Left ventricle myocardium inferior (tissue), 1 donor: ENCODE data around the gene FHIT. TPM values are rescaled to one million over a fixed set of nuclear protein-coding genes. Genes with fewer than 3 reads are reported as not detected.

Source experiments
- DNase-seq: peaks from one replicate; pipeline ENCODE4 v3.0.0-alpha.2; 2020
- H3K27ac ChIP-seq: fragments of 200-600 bp; replicated peaks from 2 replicates; pipeline ENCODE4 v1.8.0; 2021
- H3K27me3 ChIP-seq: fragments of 200-600 bp; 2 replicates; pipeline ENCODE4 v1.8.0; 2021; ENCODE audit warnings: low read depth
- H3K36me3 ChIP-seq: fragments of 200-600 bp; 2 replicates; pipeline ENCODE4 v1.8.0; 2021
- H3K4me1 ChIP-seq: fragments of 200-600 bp; 2 replicates; pipeline ENCODE4 v1.8.0; 2021
- H3K4me3 ChIP-seq: fragments of 200-600 bp; 2 replicates; pipeline ENCODE4 v1.8.0; 2021; ENCODE audit warnings: mild to moderate bottlenecking, moderate library complexity
- H3K9me3 ChIP-seq: fragments of 200-600 bp; replicated peaks from 2 replicates; pipeline ENCODE4 v1.8.0; 2021
- CTCF ChIP-seq: fragments of 200-600 bp; IDR thresholded peaks from 2 replicates; pipeline ENCODE4 v1.8.0; 2021; ENCODE audit warnings: antibody characterized with exemption, mild to moderate bottlenecking, borderline replicate concordance
- intact Hi-C: fragments of 100-400 bp; cut with micrococcal nuclease; formaldehyde crosslinking; loops from one replicate; pipeline ENCODE4 v1.11.0; 2022
- total RNA-seq: library from RNA; stranded (reverse); fragmentation: NEBNext Ultra II Directional; extraction: Animal tissue kit (Norgen Biotek cat#: 25700); gene quantifications from one replicate; pipeline ENCODE4 v1.2.1, GENCODE V29; 2021
- donor health status: DM: no; HTN: yes; CAD: no; lungs with severe emphysema.

The FHIT gene
- total RNA-seq, 1 donor from 2014 or later: 16.0 TPM

- TF ChIP-seq CTCF: no peak
- no peaks in the 10 kb centered on the region for H3K36me3 ChIP-seq
- no peak for DNase-seq
- no peaks in the 10 kb centered on the region for H3K4me1 ChIP-seq
- H3K27me3 ChIP-seq: no peaks in the 10 kb centered on the region
- no peaks in the 10 kb centered on the region for H3K9me3 ChIP-seq
- intact Hi-C loops: no loop called here
- no peak overlapping the region for H3K27ac ChIP-seq
- no peak overlapping the region for H3K4me3 ChIP-seq
Observed at GRCh38 chr3:61087465-61087864, 163.8 kb downstream of the FHIT start.

DNA sequence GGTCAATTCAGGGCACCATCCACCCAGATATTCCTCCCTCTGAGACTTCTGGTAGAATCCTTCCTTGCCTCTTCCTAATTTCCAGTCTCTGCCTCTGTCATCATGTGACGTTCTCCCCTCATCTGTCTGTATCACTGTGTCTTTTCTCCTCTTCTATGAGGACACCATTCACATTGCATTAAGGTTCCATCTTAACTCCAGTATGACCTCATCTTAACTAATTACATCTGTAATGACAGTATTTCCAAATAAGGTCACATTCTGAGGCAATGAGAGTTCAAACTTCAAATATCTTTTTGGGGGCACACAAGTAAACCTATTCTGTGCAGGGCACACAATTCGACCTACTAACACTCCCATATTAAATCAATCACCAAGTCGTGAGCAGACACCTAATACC is 169.7 kb downstream of the FHIT start:
- H3K27me3 ChIP-seq: no peaks in the 10 kb centered on the region
- no peak for TF ChIP-seq CTCF
- H3K4me3 ChIP-seq: no peak overlapping the region
- intact Hi-C loops: no loop called here
- no peaks in the 10 kb centered on the region for H3K9me3 ChIP-seq
- no peaks in the 10 kb centered on the region for H3K36me3 ChIP-seq
- peaks cover 16% of the 10 kb centered on the region for H3K4me1 ChIP-seq
- no peak overlapping the region for H3K27ac ChIP-seq
- DNase-seq: no peak

GRCh38 chr3:61080737-61081445 is 170.4 kb downstream of the FHIT start:
- intact Hi-C loops: no loop called here
- H3K4me1 ChIP-seq: peaks cover 16% of the 10 kb centered on the region
- no peaks in the 10 kb centered on the region for H3K9me3 ChIP-seq
- no peaks in the 10 kb centered on the region for H3K36me3 ChIP-seq
- TF ChIP-seq CTCF: no peak
- no peak for DNase-seq
- H3K4me3 ChIP-seq: no peak overlapping the region
- no peaks in the 10 kb centered on the region for H3K27me3 ChIP-seq
- H3K27ac ChIP-seq: no peak overlapping the region

- Histone ChIP-seq H3K27me3 (no peaks in the 10 kb centered on the region), H3K27ac (no peak overlapping the region), H3K36me3 (no peaks in the 10 kb centered on the region), H3K4me1 (peaks cover 16% of the 10 kb centered on the region), H3K9me3 (no peaks in the 10 kb centered on the region), H3K4me3 (no peak overlapping the region)
- no peak for DNase-seq
- no peak for TF ChIP-seq CTCF
- intact Hi-C loops: no loop called here
Observed at GRCh38 chr3:61078048-61078752, 173.1 kb downstream of the FHIT start.

- H3K4me1 ChIP-seq: peaks cover 16% of the 10 kb centered on the region
- no peak overlapping the region for H3K4me3 ChIP-seq
- intact Hi-C loops: no loop called here
- no peak for TF ChIP-seq CTCF
- no peaks in the 10 kb centered on the region for H3K27me3 ChIP-seq
- no peaks in the 10 kb centered on the region for H3K36me3 ChIP-seq
- H3K9me3 ChIP-seq: no peaks in the 10 kb centered on the region
- H3K27ac ChIP-seq: no peak overlapping the region
- no peak for DNase-seq
Observed at GRCh38 chr3:61077551-61077950, 173.7 kb downstream of the FHIT start.
